NB4 (cell line): ENCODE measurements around the gene SRRT.

Experiments
- TF ChIP-seq, protein P1 (sequence below): IDR thresholded peaks from one replicate; pipeline ENCODE4 v1.5.1; 2012; ENCODE audit warnings: low read depth, low read length
- TF ChIP-seq, protein P2 (sequence below): IDR thresholded peaks from 2 replicates; pipeline ENCODE4 v1.6.1; 2011; ENCODE audit warnings: low read depth, low read length

DNA sequence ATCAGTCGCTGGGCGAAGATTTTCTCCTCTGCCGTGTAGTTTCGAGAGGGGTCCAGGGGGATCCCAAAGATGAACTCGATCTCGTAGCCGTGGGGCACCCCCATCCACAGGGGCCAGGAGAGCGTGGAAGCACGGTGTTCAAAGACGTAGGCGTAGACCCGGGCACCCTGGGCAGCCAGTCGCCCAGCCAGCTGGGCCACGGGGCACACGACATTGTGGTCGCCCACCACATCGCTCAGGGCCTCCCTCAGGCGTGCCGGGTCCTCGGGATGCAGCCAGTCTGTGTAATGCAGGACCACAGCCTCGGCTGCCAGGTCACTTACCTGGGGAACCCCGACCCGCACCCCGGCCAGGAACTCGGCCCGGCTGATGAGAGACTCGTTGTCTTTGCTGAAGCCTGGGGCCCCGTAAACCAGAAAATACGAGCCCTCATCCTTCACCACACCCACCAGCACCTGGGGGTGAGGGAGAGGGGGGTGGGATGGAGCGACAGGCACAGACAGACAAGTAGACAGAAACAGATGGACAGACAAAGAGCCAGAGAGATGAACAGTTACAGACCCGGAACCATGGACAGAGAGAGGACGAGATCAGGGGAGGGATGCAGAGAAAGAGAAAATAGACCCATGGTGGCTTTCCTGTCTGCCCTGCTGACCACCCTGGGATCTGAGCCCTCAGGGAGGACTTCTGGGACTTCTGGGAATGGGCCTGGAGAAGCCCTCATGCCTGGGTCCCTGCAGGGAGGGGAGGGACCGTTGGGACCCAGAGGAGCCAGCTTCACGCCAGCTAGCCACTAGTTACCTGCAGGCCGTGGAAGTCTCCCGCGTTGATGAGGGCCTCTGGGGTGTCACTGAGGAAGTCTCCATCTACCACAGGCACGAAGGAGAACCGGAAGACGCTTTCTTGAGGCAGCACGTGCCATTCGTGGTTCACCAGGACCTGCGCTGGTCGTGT lies 17.7 kb downstream of the SRRT start:
- TF ChIP-seq, protein P1, sequence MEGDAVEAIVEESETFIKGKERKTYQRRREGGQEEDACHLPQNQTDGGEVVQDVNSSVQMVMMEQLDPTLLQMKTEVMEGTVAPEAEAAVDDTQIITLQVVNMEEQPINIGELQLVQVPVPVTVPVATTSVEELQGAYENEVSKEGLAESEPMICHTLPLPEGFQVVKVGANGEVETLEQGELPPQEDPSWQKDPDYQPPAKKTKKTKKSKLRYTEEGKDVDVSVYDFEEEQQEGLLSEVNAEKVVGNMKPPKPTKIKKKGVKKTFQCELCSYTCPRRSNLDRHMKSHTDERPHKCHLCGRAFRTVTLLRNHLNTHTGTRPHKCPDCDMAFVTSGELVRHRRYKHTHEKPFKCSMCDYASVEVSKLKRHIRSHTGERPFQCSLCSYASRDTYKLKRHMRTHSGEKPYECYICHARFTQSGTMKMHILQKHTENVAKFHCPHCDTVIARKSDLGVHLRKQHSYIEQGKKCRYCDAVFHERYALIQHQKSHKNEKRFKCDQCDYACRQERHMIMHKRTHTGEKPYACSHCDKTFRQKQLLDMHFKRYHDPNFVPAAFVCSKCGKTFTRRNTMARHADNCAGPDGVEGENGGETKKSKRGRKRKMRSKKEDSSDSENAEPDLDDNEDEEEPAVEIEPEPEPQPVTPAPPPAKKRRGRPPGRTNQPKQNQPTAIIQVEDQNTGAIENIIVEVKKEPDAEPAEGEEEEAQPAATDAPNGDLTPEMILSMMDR, result no peak
- TF ChIP-seq, protein P2, sequence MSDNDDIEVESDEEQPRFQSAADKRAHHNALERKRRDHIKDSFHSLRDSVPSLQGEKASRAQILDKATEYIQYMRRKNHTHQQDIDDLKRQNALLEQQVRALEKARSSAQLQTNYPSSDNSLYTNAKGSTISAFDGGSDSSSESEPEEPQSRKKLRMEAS, result no peak
